ENCODE data around the gene PSMB5.

PSMB5 gene

GRCh38 chr14:23058654-23059504 lies 24.2 kb upstream of the PSMB5 start:
- DNase-seq (ENCODE audit: low read depth, low spot score), result no peak

GRCh38 chr14:23057757-23058653 lies 23.3 kb upstream of the PSMB5 start:
- DNase-seq (ENCODE audit: low read depth, low spot score), result peak; percentile 60

- no peak for DNase-seq (ENCODE audit: low read depth, low spot score)
Observed at GRCh38 chr14:23056956-23057756, 22.5 kb upstream of the PSMB5 start, which contains the start of gene CDH24. TSS of gene CDH24 (minus strand) at chr14:23057520. CDS start at chr14:23055733, 1,787 bp downstream.

- DNase-seq (ENCODE audit: low read depth, low spot score), result peak; percentile 68
Observed at GRCh38 chr14:23056145-23056955, 21.6 kb upstream of the PSMB5 start.

DNA sequence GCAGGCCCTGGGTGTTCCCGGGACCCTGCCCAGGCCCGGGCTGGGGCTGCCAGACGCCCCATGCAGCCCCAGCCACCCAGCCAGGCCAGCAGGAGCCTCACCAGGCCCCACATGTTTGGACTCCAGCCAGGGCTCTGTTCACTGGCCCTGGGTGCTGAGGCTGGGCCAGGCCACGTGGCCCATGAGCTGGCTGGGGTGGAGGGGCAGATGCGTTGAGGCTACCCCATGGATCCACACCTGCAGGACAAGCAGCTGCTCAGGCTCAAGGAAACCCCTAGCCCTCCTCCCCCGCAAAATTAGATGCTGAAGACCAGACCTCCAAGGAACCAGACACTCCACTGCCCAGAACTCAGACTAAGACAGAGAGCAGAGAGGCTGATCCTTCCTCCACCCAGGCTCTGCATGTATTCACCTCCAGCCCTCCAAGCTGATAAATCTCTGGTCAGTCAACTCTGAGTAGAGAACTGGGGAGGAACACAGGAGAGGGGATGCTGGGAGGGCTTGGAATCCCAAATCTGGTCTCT lies 21.0 kb upstream of the PSMB5 start:
- DNase-seq (ENCODE audit: low read depth, low spot score), result no peak

DNA sequence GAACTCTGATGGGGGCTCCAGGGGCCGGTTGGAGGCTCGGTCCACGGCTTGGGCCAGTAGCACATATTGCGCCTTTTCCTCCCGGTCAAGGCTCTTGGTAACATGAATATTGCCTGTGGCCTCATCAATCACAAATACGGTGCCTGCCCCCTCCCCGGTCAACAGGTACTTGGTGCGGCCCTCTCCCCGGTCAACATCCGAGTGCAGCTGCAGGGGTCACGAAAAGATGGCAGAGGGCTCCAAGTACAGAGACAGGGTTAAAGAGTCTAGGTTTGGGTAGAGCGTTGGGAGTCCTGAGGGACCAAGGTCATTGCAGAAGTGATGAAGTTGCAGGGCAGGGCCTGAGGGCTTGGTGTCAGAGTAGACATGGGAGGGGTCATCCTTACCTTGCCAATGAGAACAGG lies 20.4 kb upstream of the PSMB5 start:
- DNase-seq (ENCODE audit: low read depth, low spot score), result no peak

DNA sequence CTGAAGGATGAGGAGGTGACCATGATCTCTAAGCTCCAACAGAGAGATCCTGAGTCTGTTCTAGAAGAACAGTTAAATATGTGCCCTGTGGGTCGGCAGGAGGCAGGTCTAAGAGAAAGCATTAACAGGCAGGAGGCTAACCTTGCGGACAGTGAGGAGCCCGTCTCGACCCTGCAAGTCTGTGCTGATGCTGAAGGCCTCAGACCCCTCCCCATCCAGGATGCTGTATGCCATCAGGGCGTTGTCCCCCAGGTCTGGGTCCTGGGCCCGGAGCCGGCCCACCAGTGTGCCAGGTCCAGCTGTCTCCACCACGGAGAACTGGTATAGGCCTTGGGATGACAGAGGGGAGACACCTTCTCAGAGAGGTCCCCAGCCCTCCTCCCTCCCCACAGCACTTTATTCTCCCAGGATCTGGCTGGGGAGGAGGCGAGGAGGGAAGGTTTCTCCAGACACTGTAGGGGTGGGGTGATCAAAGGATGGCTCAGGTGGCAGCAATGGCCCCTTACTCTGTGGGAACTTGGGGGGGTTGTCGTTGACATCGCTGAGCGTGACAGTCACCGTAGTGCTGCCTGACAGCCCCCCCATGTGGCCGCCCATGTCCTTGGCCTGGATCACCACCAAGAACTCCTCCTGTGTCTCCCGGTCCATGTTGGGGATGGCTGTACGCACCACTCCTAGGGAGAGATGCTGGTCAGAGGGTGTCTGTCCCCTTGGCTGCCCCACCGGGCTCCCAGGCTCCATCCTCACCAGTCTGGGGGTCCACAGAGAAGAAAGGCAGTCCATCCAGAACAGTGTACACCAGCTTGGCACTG lies 19.5 kb upstream of the PSMB5 start:
- no peak for DNase-seq (ENCODE audit: low read depth, low spot score)

GRCh38 chr14:23053426-23053825 lies 18.7 kb upstream of the PSMB5 start:
- no peak for DNase-seq (ENCODE audit: low read depth, low spot score)

- DNase-seq (ENCODE audit: low read depth, low spot score), result no peak
Observed at GRCh38 chr14:23052671-23053070, 18.0 kb upstream of the PSMB5 start.

DNA sequence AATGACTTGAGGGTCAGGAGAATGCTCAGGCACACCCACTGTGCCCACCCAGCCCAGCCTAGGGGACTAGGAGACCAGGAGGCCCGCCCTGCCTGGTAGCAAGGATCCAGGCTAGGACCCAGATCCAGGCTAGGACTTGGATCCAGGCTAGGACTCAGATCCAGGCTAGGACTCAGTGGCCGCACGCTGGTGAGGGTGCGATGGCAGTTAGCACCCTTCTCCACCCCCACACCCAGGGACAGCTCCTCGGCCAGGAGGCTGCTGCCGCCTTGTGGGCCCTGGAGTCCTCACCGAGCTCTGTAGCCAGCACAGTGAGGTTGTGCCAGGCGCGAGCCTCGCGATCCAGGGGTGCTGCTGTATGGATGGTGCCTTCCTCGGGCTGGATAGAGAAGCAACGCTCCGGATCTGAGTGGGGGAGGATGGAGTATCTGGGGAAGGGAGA lies 17.5 kb upstream of the PSMB5 start:
- no peak for DNase-seq (ENCODE audit: low read depth, low spot score)

GRCh38 chr14:23051141-23052057 lies 16.7 kb upstream of the PSMB5 start:
- no peak for DNase-seq (ENCODE audit: low read depth, low spot score)

DNA sequence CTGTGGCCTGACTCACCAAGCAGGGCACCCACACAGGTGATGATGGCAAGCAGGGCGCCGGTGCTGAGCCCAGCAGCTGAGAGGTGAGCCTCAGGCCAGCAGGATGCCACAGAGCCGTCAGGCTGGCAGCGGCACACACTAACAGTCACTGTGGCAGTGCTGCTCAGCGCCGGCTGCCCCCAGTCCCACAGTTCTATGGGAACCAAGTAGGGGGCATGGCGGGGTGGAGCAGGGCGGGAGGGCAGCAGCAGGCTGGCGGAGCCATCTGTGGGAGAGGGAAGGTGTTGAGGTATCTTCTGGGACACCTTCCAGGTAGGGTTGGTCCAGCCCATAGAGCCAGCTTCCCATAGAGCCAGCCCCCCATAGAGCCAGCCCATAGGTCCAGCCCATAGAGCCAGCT lies 14.3 kb upstream of the PSMB5 start:
- no peak for DNase-seq (ENCODE audit: low read depth, low spot score)

- no peak for DNase-seq (ENCODE audit: low read depth, low spot score)
Observed at GRCh38 chr14:23047751-23048693, 13.3 kb upstream of the PSMB5 start.

DNA sequence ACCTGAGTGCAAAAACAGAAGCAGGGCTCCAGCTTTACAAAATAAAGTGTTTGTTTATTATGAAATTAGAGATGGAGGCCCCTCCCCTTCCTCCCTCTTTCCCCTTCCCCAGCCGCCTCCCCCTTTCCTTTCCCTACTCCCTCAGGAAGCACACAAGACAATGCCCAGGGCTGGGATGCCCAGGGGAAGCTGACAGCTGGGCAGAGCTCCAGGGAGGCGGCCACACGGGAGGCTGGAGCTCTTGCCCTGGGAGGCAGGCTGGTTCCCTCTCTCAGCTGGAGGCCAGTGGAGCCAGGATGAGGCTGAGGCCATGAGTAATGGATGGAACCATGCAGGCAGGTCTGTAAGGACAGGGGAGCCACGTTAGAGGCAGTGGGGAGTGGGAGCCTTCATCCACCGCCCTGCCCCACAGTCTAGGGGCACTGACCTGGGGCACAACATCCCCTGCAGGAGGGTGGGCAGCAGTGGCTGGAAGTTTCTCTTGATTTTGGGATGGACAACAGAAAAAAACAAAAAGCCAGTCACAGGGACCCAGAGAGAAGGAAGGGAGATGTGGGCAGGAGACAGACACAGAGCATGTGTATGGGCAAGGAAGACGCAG lies 12.4 kb upstream of the PSMB5 start:
- DNase-seq (ENCODE audit: low read depth, low spot score), result no peak

DNA sequence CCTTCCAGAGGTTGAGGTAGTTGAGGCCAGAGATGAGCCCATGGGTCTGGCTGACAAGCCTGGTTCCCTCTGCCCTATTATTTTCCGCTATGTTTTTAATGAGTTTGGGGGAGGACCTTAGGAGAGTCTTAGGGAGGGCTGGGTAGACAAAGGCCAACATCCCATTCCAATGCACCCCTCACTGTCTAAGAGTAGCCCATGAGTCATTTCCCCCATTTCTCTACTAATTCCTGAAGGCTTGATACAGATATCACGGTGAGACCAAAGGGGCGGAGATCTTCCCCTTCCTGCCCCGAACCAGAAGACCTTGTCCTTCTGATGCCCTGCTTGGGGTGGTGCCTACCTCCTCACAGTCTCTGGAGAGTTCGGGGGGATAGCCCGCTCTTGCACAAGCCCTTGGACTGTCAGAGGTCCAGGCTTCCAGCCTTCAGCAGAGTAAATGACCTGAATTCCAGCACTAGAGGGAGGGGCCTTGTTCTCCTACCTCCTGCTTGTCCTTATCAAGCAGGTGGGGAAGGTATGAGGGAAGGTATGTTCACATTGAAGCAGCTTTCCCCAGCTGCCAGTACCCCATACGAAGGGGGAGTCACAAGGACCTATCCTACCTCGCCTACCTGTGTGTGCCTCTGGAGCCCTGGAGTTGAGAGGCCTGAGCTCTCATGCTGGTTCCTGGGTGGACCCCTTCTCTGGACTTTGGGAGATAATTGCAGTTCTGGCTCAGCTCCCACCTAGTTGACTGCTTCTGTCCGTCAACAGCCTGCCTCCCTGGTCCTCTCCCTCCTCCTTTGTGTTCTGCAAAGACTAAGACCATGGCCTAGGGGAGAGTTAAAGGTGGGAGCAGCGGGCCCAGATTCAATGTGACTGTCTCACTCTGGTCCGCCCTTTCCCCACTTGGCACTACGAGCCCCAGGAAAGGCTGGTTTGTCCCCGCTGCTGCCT lies 11.0 kb upstream of the PSMB5 start:
- DNase-seq (ENCODE audit: low read depth, low spot score), result no peak

- DNase-seq (ENCODE audit: low read depth, low spot score), result no peak
Observed at GRCh38 chr14:23044840-23045239, 10.1 kb upstream of the PSMB5 start.

Data from iPS DF 19.7 (cell line).